A673 (cell line): Measurements from ENCODE around the gene IMPDH2. TPM values are rescaled to one million over a fixed set of nuclear protein-coding genes. Genes with fewer than 3 reads are reported as not detected.
A peak's percentile ranks its signal among the peaks of the same experiment; 100 is the strongest.

Source experiments
- BruUV-seq: library from RNA; stranded (reverse); fragments of 400-500 nt; replicated peaks from 2 replicates; lab custom pipeline; 2021; lab: Mats Ljungman, UMichigan
- CTCF ChIA-PET: fragments of 300-600 bp; sonication (Branson Sonifier 250); formaldehyde crosslinking; loops from one replicate; lab custom pipeline; 2022; ENCODE audit warnings: antibody characterized with exemption; lab: Charles Lee
- POLR2A ChIA-PET: fragments of 300-600 bp; sonication (Branson Sonifier 250); formaldehyde crosslinking; loops from one replicate; lab custom pipeline; 2022; ENCODE audit warnings: antibody characterized with exemption; ENCODE audit not compliant: low non-redundant PET; lab: Charles Lee
- DNase-seq: peaks from one replicate; pipeline ENCODE4 v3.0.0-alpha.2; 2015; ENCODE audit warnings: low spot score
- H3K27ac ChIP-seq: fragments of 200-600 bp; sonication (generic); 2 replicates; pipeline ENCODE4 v1.5.1; 2016; ENCODE audit warnings: mixed run types, low read depth, mild to moderate bottlenecking, mixed read lengths, antibody characterized with exemption, low read length; ENCODE audit not compliant: poor library complexity, severe bottlenecking
- H3K27me3 ChIP-seq: fragments of 200-600 bp; sonication (generic); replicated peaks from 2 replicates; pipeline ENCODE4 v1.6.1; 2017; ENCODE audit warnings: mixed run types, low read depth, mild to moderate bottlenecking, mixed read lengths, antibody characterized with exemption, low read length; ENCODE audit not compliant: insufficient read depth, poor library complexity
- H3K36me3 ChIP-seq: fragments of 200-600 bp; sonication (generic); 2 replicates; pipeline ENCODE4 v1.6.1; 2016; ENCODE audit warnings: mixed run types, mild to moderate bottlenecking, mixed read lengths, antibody characterized with exemption, low read length; ENCODE audit not compliant: insufficient read depth, poor library complexity, severe bottlenecking
- H3K4me1 ChIP-seq: fragments of 200-600 bp; sonication (generic); 2 replicates; pipeline ENCODE4 v1.6.1; 2017; ENCODE audit warnings: mixed run types, mild to moderate bottlenecking, mixed read lengths, antibody characterized with exemption, low read length; ENCODE audit not compliant: insufficient read depth, poor library complexity, severe bottlenecking
- H3K4me3 ChIP-seq: fragments of 200-600 bp; sonication (generic); 2 replicates; pipeline ENCODE4 v1.5.1; 2016; ENCODE audit warnings: low read depth, mixed run types, mild to moderate bottlenecking, mixed read lengths, low read length; ENCODE audit not compliant: poor library complexity, severe bottlenecking
- H3K9me3 ChIP-seq: fragments of 200-600 bp; sonication (generic); 2 replicates; pipeline ENCODE4 v1.6.1; 2016; ENCODE audit warnings: mixed run types, low read depth, mild to moderate bottlenecking, mixed read lengths, antibody characterized with exemption, low read length; ENCODE audit not compliant: poor library complexity, severe bottlenecking
- EZH2 ChIP-seq: fragments of 200-600 bp; sonication (generic); IDR thresholded peaks from 2 replicates; pipeline ENCODE4 v1.6.1; 2017; ENCODE audit warnings: borderline replicate concordance, low read depth, mild to moderate bottlenecking, mixed read lengths, antibody characterized with exemption, low read length; ENCODE audit not compliant: poor library complexity, severe bottlenecking
- intact Hi-C: fragments of 100-400 bp; cut with micrococcal nuclease; formaldehyde crosslinking; loops from one replicate; pipeline ENCODE4 v1.10.0; 2022; ENCODE audit not compliant: unreplicated experiment
- total RNA-seq: library from RNA; stranded (reverse); gene quantifications from 2 replicates; pipeline ENCODE4 v1.2.3, GENCODE V29; 2021
- TF ChIP-seq, protein P1 (sequence below): fragments of 300-800, 200-600 bp; sonication (generic); conservative IDR thresholded peaks from 2 replicates; pipeline ENCODE4 v1.5.1; 2017; ENCODE audit warnings: low read depth, mild to moderate bottlenecking, antibody characterized with exemption, low read length, moderate library complexity, mixed read lengths

IMPDH2 gene
- total RNA-seq, 1 experiment from 2014 or later: 190 TPM

DNA sequence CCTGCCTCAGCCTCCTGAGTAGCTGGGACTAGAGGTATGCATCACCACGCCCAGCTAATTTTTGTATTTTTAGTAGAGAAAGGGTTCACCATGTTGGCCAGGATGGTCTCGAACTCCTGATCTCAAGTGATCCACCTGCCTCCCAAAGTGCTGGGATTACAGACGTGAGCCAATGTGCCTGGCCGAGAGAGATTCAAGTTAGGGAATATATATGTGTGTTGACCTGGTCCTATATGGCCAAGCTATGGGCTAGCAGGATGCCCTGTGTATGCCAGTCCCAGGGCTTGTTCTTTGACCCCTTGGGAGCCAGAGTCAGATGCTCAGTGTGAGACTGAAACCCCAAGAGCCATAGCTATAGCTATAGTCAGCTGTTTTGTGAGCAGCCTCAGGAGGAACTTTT, 5.4 kb downstream of the IMPDH2 start:
- CTCF ChIA-PET: no interaction called here
- no peak for TF ChIP-seq EZH2
- TF ChIP-seq, protein P1, sequence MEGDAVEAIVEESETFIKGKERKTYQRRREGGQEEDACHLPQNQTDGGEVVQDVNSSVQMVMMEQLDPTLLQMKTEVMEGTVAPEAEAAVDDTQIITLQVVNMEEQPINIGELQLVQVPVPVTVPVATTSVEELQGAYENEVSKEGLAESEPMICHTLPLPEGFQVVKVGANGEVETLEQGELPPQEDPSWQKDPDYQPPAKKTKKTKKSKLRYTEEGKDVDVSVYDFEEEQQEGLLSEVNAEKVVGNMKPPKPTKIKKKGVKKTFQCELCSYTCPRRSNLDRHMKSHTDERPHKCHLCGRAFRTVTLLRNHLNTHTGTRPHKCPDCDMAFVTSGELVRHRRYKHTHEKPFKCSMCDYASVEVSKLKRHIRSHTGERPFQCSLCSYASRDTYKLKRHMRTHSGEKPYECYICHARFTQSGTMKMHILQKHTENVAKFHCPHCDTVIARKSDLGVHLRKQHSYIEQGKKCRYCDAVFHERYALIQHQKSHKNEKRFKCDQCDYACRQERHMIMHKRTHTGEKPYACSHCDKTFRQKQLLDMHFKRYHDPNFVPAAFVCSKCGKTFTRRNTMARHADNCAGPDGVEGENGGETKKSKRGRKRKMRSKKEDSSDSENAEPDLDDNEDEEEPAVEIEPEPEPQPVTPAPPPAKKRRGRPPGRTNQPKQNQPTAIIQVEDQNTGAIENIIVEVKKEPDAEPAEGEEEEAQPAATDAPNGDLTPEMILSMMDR: no peak
- no peaks in the 10 kb centered on the region for H3K27me3 ChIP-seq
- peaks cover 21% of the 10 kb centered on the region for H3K36me3 ChIP-seq
- BruUV-seq: no TSS peak
- H3K9me3 ChIP-seq: no peaks in the 10 kb centered on the region
- intact Hi-C loops: no loop called here
- no peak overlapping the region for H3K4me3 ChIP-seq
- H3K4me1 ChIP-seq: peaks cover 6% of the 10 kb centered on the region
- POLR2A ChIA-PET: no interaction called here
- no peak overlapping the region for H3K27ac ChIP-seq
- no peak for DNase-seq

DNA sequence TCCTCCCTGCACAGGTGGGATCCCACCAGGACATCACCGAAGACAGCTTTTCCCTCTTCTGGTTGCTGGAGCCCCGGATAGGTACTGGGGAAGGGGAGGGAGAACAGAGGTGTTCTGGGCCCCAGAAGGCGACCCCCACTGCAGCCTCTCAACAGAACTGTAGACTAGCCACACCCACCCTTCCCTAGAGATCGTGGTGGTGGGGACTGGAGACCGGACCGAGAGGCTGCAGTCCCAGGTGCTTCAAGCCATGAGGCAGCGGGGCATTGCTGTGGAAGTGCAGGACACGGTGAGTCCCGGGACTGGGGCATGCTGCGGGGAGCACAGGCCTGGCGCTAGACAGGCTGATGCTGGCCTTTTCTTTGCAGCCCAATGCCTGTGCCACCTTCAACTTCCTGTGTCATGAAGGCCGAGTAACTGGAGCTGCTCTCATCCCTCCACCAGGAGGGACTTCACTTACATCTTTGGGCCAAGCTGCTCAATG, 6.5 kb downstream of the IMPDH2 start:
- POLR2A ChIA-PET: no interaction called here
- no peaks in the 10 kb centered on the region for H3K27me3 ChIP-seq
- peaks cover 3% of the 10 kb centered on the region for H3K4me1 ChIP-seq
- no TSS peak for BruUV-seq
- H3K27ac ChIP-seq: peak overlapping the region; percentile 96
- intact Hi-C loops: no loop called here
- CTCF ChIA-PET: no interaction called here
- TF ChIP-seq, protein P1: no peak
- H3K36me3 ChIP-seq: peaks cover 21% of the 10 kb centered on the region
- peak overlapping the region; percentile 83 for H3K4me3 ChIP-seq
- DNase-seq: no peak
- no peaks in the 10 kb centered on the region for H3K9me3 ChIP-seq

DNA sequence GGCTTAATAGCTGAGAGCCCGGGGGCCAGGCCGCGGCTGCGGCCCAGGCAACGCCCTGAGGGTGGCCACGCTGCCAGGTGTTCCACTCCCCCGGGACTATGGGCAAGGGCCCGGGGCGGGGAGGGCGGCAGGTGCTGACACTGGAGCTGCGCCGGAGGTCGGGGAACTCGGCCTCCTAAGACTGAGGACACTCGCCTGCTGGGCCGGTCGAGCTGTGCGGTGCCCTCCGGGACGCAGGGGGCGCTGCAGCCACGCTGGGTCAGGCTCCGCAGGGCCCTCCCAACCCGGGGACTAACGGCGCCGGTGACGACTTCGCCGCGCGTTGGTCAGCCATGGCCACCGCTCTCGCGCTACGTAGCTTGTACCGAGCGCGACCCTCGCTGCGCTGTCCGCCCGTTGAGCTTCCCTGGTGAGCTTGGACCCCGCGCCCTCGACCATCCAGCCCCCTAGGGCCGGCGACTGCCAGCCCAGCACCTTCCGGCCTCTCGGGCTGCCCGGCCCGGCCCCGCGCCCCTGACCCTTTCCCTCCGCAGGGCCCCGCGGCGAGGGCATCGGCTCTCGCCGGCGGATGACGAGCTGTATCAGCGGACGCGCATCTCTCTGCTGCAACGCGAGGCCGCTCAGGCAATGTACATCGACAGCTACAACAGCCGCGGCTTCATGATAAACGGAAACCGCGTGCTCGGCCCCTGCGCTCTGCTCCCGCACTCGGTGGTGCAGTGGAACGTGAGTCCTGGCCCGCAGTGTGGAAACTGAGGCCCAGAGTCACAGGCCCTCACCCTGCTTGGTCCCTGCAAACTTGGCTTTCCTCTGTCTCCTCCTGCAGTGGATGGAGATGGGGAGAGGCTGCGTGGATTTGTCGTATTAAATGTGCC, 7.1 kb downstream of the IMPDH2 start, which contains the start of gene NDUFAF3:
NDUFAF3 (plus strand) TSS at position 309 of the 875 bp plus-strand sequence; CDS start at position 333, 24 bp downstream.
- ChIA-PET POLR2A (no interaction called here), CTCF (interaction anchor here (2.5 kb wide), 1 partner anchor 15 kb away, joined by 14 read pairs; the partner anchor contains the start of gene WDR6)
- H3K4me1 ChIP-seq: no peaks in the 10 kb centered on the region
- H3K9me3 ChIP-seq: no peaks in the 10 kb centered on the region
- TF ChIP-seq, protein P1: peak; percentile 77
- no peak for TF ChIP-seq EZH2
- H3K36me3 ChIP-seq: peaks cover 21% of the 10 kb centered on the region
- intact Hi-C loops: no loop called here
- BruUV-seq: no TSS peak
- H3K27me3 ChIP-seq: no peaks in the 10 kb centered on the region
- peak; percentile 85 for DNase-seq
- H3K4me3 ChIP-seq: peak within 1 kb of the TSS; percentile 83
- peak within 1 kb of the TSS; percentile 96 for H3K27ac ChIP-seq
